Dendritic cell treated with granulocyte-macrophage colony-stimulating factor and Interleukin-4, amounts not matched to agents 40 ng/mL and 50 ng/mL, for 4 days (primary cell): ENCODE data around the gene TP73.

Source experiments
- H3K27ac Mint-ChIP-seq: one replicate; pipeline ENCODE4 v1.8.0; 2022; ENCODE audit warnings: mild to moderate bottlenecking, mixed read lengths
- H3K27me3 Mint-ChIP-seq: one replicate; pipeline ENCODE4 v1.8.0; 2022; ENCODE audit warnings: mild to moderate bottlenecking, mixed read lengths
- H3K36me3 Mint-ChIP-seq: one replicate; pipeline ENCODE4 v1.8.0; 2022; ENCODE audit warnings: low read depth, mixed read lengths
- H3K4me1 Mint-ChIP-seq: one replicate; pipeline ENCODE4 v1.8.0; 2022; ENCODE audit warnings: low read depth, mixed read lengths
- H3K4me3 Mint-ChIP-seq: one replicate; pipeline ENCODE4 v1.8.0; 2022; ENCODE audit warnings: mild to moderate bottlenecking, moderate library complexity, mixed read lengths
- H3K9me3 Mint-ChIP-seq: one replicate; pipeline ENCODE4 v1.8.0; 2022; ENCODE audit warnings: mixed read lengths
- intact Hi-C: fragments of 100-400 bp; cut with micrococcal nuclease; formaldehyde crosslinking; loops from one replicate; pipeline ENCODE4 v1.15.0; 2022

Gene TP73

DNA sequence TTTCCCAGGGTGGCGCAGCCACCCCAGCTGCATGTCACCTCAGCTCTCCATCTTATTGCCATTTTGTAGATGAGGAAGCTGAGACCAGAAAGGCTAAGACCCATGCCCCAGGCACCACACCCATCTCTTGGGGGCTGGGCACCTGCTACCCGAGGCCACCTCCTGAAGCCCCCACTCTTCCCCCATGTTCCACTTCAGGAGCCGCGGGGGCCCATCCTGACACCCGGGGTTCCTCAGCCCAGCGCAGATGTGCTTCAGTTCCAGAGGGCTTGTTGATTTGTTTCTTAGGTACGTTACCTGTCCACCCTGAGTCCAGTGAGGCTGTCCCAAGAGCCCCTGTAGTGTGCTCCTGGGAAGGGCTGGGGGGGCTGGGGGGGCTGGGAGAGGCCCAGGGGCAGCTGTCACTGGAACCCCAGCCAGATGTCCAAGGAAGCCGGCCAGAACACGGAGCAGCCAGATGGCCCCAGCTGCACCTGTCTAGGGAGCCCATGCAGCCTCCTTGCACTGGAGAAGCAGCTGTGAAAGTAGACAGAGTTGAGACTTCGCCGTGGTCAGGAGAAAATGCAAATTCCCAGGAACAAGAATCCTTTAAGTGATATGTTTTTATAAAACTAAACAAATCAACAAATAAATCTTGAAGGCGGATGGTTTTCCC lies 82.8 kb downstream of the TP73 start:
- H3K4me1 Mint-ChIP-seq: no peaks in the 10 kb centered on the region
- intact Hi-C loops: no loop called here
- no peak overlapping the region for H3K27ac Mint-ChIP-seq
- H3K4me3 Mint-ChIP-seq: no peak overlapping the region
- H3K9me3 Mint-ChIP-seq: no peaks in the 10 kb centered on the region
- no peaks in the 10 kb centered on the region for H3K36me3 Mint-ChIP-seq
- peaks cover 7% of the 10 kb centered on the region for H3K27me3 Mint-ChIP-seq

DNA sequence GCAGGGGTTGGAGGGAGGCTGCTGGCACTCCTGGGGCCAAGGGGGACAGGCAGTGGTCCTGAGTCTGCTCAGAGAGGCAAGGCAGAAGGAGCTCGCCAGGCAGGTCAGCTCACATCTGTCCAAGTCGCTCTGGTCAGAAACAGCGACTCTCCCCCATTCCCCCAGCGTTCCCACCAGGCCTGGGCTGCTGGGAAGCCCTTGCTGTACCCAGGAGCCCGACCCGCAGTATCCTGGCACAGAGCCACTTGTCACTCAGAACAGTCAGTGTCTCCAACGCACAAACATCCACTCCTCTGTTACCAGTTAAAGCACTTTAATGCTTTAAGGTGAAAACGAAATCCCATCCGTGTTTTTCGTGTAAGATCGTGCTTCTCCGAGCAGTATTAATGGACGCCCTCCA lies 83.4 kb downstream of the TP73 start:
- Mint-ChIP-seq H3K9me3 (no peaks in the 10 kb centered on the region), H3K4me1 (no peaks in the 10 kb centered on the region), H3K36me3 (peaks cover 2% of the 10 kb centered on the region), H3K4me3 (no peak overlapping the region), H3K27ac (no peak overlapping the region), H3K27me3 (peaks cover 6% of the 10 kb centered on the region)
- intact Hi-C loops: no loop called here

DNA sequence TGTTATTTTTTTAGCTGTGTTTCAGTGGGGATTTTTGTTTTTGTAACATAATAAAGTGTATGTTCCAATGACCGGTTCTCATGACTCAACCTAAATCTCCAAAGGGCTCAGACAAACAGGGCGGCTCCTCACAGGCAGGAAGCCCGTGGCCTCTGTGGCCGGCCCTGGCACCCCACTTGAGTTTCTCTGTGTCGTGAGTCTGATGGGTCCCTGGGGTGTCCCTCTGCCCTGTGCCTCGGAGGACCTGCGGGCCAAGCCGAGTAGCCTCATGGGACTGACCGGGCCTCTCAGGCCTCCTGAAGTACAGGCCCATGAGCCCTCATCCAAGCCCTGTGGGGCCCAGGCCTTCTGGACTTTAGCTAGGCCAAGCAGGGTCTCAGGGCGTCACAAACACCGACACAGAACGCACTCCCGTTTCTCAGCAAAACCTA lies 83.8 kb downstream of the TP73 start:
- no peak overlapping the region for H3K4me3 Mint-ChIP-seq
- no peaks in the 10 kb centered on the region for H3K4me1 Mint-ChIP-seq
- H3K27ac Mint-ChIP-seq: no peak overlapping the region
- H3K9me3 Mint-ChIP-seq: no peaks in the 10 kb centered on the region
- peaks cover 6% of the 10 kb centered on the region for H3K36me3 Mint-ChIP-seq
- intact Hi-C loops: no loop called here
- peaks cover 3% of the 10 kb centered on the region for H3K27me3 Mint-ChIP-seq

DNA sequence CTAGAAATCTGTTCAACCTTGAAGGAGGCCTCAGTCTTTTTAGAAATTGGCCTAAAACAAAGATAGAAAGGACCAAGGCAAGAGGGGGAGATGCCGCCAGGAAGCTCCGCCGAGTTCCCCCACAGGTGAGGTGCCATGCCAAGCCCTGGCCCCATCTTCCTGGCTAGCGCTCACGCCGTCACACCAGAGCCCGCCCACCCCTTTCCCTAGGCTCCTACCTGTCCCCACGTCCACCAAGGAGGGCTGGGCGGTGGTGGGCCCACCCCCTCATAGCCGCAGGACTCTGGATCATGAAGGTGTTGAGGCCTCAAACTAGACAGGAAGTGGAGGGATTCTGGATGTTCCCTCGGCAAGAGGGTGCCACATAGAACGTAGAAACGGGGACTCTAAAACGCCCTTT lies 84.4 kb downstream of the TP73 start:
- Mint-ChIP-seq H3K4me3 (no peak overlapping the region), H3K4me1 (no peaks in the 10 kb centered on the region), H3K36me3 (peaks cover 11% of the 10 kb centered on the region), H3K27ac (no peak overlapping the region), H3K27me3 (peaks cover 3% of the 10 kb centered on the region), H3K9me3 (no peaks in the 10 kb centered on the region)
- intact Hi-C loops: no loop called here

DNA sequence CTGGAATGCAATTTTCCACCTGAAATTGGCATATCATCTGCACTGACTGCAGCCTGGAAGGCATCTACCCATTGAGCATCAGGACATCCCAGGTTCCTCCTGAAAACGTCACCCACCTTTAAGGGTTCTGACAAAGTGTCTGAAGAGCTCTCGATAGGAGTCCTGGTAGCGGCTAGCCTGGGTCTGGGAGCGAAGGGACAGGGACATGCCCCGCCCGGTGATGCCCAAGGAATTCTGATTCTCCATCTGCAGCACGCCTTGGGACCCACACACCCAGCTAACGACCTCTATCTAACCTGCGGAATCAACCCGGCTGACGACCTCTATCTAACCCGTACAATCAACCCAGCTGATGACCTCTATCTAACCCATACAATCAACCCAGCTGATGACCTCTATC lies 86.6 kb downstream of the TP73 start:
- no peaks in the 10 kb centered on the region for H3K9me3 Mint-ChIP-seq
- peaks cover 25% of the 10 kb centered on the region for H3K36me3 Mint-ChIP-seq
- H3K4me3 Mint-ChIP-seq: no peak overlapping the region
- no peaks in the 10 kb centered on the region for H3K4me1 Mint-ChIP-seq
- intact Hi-C loops: no loop called here
- H3K27me3 Mint-ChIP-seq: no peaks in the 10 kb centered on the region
- H3K27ac Mint-ChIP-seq: no peak overlapping the region

DNA sequence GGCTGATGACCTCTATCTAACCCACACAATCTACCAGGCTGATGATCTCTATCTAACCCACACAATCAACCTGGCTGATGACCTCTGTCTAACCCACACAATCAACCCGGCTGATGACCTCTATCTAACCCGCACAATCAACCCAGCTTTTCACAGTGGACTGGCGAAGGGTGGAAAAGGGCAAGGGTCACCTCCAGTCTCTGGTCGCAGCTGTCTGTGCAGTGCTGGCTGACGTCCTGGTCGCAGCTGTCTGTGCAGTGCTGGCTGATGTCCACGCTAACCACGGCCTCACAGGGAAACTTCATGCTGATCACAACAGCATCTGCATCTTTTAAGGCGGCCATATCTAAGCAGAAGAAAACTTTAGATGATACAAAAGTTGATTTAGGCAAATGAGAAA lies 87.7 kb downstream of the TP73 start:
- intact Hi-C loops: loop anchor here (10.0 kb wide), 1 partner anchor 55 kb away; the partner anchor contains the start of gene LRRC47
- no peak overlapping the region for H3K27ac Mint-ChIP-seq
- H3K4me1 Mint-ChIP-seq: peaks cover 8% of the 10 kb centered on the region
- no peak overlapping the region for H3K4me3 Mint-ChIP-seq
- peaks cover 25% of the 10 kb centered on the region for H3K36me3 Mint-ChIP-seq
- H3K27me3 Mint-ChIP-seq: no peaks in the 10 kb centered on the region
- no peaks in the 10 kb centered on the region for H3K9me3 Mint-ChIP-seq

DNA sequence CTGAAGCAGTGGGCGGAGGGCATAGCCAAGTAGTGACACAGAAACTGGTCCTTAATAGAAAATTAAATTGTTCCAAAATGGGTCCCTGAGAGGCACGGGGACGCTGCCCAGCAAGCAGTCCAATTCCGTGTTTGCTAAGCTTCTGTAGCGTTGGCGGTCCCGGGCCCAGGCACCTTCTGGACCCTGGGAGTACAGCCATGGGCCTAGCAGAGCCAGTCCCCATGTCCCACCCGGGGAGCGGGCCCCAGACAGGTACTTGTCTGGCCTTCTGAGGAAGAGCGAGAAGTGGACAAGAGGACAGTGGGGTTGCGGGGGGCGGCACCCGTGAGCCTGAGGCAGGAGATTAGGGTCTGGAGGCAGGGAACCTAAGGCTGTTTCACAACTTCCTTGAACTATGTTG lies 88.4 kb downstream of the TP73 start:
- H3K9me3 Mint-ChIP-seq: no peaks in the 10 kb centered on the region
- peaks cover 15% of the 10 kb centered on the region for H3K4me1 Mint-ChIP-seq
- no peak overlapping the region for H3K27ac Mint-ChIP-seq
- H3K36me3 Mint-ChIP-seq: peaks cover 25% of the 10 kb centered on the region
- H3K27me3 Mint-ChIP-seq: no peaks in the 10 kb centered on the region
- intact Hi-C loops: loop anchor here (10.0 kb wide), 1 partner anchor 54 kb away; the partner anchor contains the start of gene LRRC47
- H3K4me3 Mint-ChIP-seq: no peak overlapping the region

DNA sequence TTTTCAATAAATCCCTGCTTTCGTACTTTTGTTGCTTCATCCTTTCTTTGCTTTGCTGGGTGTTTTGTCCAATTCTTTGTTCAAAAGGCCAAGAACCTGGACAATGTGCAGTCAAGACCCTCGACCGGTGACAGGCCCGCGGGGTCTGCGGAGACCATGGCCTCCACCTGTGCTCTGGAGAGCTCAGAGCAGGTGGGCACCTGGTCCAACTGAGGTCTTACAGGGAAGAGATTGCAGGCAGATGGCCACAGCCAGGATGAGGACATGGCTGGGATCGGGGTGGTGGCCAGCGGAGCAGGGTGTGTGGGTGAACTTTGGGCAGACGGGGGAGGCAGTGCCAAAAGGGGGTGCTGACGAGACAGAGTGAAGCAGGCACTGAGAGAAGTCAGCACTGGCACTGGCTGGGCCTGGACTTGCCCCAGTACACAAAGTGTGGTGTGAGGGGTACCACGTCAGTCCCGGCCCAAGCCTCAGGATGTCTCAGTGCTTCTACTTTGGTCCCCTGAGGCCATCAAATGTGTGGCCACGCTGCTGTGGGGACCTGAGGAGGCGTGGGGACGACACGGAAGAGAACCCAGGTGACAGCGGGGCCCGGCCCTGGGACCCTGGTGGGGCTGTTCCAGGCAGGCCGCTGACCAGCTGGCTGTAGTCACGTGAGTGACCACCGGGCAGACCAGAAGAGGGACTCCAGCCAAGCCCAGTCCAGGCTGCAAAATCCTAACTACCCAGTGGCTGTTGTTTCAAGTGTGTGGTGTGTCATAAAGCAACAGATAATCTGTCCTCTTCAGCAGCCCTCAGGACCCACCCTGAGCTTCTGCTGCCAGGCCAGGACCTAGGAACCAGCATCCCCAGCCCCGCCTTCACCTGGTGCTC lies 89.5 kb downstream of the TP73 start:
- Mint-ChIP-seq H3K36me3 (peaks cover 25% of the 10 kb centered on the region), H3K4me1 (peaks cover 25% of the 10 kb centered on the region), H3K9me3 (no peaks in the 10 kb centered on the region), H3K4me3 (no peak overlapping the region), H3K27ac (no peak overlapping the region), H3K27me3 (no peaks in the 10 kb centered on the region)
- intact Hi-C loops: loop anchor here (10.0 kb wide), 1 partner anchor 53 kb away; the partner anchor contains the start of gene LRRC47

DNA sequence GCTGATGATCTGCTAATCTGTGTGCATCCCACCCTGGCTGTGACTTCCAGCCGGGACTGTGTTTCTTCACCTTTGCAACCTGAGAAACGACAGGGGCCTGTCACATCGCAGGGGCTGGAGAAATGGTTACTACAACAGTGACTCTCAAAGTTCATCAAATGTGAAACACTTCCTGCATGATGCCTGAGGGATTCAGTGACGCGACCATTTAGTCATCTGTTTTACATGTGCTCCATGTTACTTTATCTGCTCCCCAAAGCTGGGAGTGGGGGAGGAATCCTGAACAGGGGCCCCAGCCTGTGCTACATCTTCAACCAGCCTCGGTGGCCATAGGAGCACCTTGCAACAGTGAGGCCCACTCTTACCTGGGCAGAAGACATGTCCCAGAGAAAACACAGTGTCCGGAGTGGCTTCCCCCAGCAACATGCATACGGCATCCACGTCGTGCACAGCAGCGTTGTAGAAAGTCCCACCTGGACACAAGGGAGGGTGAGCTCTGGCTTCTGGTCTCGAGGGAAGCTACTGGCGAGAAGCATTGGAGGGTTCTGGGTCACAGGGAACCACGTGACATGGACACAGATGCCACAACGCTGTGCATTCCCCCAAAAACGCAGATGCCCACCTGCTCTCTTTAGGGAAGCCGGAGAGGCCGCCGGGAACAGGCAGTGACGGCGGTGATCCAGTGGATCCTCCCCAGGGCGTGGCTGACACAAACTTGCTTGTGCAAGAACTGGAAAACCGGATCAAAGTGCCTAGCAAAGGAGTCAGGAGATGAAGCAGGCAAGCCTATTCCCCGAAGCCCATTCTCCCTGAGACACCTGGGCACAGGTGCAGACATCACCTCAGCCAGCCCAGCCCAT lies 90.4 kb downstream of the TP73 start:
- H3K27me3 Mint-ChIP-seq: no peaks in the 10 kb centered on the region
- peaks cover 27% of the 10 kb centered on the region for H3K4me1 Mint-ChIP-seq
- no peak overlapping the region for H3K4me3 Mint-ChIP-seq
- H3K9me3 Mint-ChIP-seq: no peaks in the 10 kb centered on the region
- no peak overlapping the region for H3K27ac Mint-ChIP-seq
- H3K36me3 Mint-ChIP-seq: peaks cover 25% of the 10 kb centered on the region
- intact Hi-C loops: loop anchor here (10.0 kb wide), 1 partner anchor 52 kb away; the partner anchor contains the start of gene LRRC47

DNA sequence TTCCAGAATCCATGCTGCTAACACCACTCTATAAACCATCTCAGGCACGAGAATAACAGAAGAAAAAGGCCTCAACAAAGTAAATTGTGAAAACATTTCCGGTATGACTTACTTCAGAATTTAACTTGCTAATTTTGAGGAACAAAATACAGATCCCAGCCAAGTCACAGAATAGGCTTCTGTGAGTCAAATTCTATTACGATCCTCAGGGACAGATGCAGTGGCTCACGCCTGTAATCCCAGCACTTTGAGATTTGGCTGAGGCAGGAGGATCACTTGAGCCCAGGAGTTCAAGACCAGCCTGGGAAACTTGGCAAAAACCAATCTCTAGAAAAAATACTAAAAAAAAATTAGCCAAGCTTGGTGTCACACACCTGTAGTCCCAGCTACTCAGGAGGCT lies 91.1 kb downstream of the TP73 start:
- Mint-ChIP-seq H3K4me3 (no peak overlapping the region), H3K9me3 (no peaks in the 10 kb centered on the region), H3K27me3 (no peaks in the 10 kb centered on the region), H3K27ac (no peak overlapping the region), H3K4me1 (peaks cover 35% of the 10 kb centered on the region), H3K36me3 (peaks cover 25% of the 10 kb centered on the region)
- intact Hi-C loops: loop anchor here (10.0 kb wide), 1 partner anchor 51 kb away; the partner anchor contains the start of gene LRRC47

DNA sequence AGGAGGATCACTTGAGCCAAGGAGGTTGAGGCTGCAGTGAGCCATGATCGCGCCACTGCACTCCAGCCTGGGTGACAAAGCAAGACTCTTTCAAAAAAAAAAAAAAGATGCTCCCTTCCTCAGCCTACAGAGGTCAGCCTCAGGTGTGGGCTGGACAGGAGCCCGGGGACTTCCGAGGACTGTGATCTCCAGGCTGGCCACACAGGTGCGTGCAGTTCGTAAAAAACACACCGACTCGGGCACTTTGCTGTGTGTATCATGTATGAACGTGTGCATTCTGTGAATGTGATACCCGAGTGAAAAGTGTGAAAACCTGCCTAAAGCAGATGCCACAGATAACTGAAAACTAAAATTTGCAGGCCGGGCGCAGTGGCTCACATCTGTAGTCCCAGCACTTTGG lies 91.5 kb downstream of the TP73 start:
- H3K4me1 Mint-ChIP-seq: peaks cover 36% of the 10 kb centered on the region
- H3K27me3 Mint-ChIP-seq: no peaks in the 10 kb centered on the region
- intact Hi-C loops: loop anchor here (10.0 kb wide), 1 partner anchor 51 kb away; the partner anchor contains the start of gene LRRC47
- H3K9me3 Mint-ChIP-seq: no peaks in the 10 kb centered on the region
- peaks cover 25% of the 10 kb centered on the region for H3K36me3 Mint-ChIP-seq
- no peak overlapping the region for H3K27ac Mint-ChIP-seq
- H3K4me3 Mint-ChIP-seq: no peak overlapping the region

DNA sequence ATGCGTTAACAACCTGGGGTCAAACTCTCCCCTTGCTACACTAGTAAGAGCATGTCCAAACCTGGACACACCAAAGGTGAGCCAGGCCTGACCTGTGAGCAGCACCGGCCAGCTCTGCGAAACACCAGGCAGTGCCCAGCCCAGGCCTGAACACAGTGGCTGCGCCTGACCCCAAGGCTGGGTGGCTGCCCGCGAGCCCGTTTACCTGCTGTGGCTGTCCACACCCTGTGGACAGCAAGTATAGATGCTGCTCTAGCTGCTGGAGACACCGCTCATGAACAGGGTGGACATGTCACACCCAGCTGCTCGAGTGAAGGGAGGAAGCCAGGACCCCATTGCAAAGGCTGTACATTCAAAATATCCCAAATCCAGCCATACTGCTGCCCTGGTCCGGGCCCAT lies 92.3 kb downstream of the TP73 start:
- H3K27ac Mint-ChIP-seq: no peak overlapping the region
- peaks cover 25% of the 10 kb centered on the region for H3K36me3 Mint-ChIP-seq
- no peaks in the 10 kb centered on the region for H3K9me3 Mint-ChIP-seq
- peaks cover 36% of the 10 kb centered on the region for H3K4me1 Mint-ChIP-seq
- no peaks in the 10 kb centered on the region for H3K27me3 Mint-ChIP-seq
- H3K4me3 Mint-ChIP-seq: no peak overlapping the region
- intact Hi-C loops: loop anchor here (10.0 kb wide), 1 partner anchor 50 kb away; the partner anchor contains the start of gene LRRC47

DNA sequence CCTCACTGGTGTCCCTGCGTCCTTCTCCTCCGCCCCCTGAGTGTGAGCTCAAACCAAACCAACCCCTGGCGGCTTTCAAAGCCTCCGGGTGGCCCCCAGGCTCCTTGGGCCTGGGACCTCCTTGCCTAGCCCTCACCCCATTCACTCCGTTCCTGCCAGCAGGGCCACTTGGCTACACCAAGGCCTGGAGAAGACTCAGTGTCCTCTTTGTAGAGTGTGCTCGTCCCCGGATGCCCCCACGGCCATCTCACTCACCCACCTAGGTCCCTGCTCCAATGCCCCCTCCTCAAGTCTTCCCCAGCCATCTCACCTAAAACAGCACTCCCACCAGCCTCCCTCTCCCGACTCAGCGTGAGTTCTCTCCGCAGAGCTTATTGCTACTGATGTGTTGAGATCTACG lies 92.8 kb downstream of the TP73 start:
- Mint-ChIP-seq H3K4me3 (no peak overlapping the region), H3K27me3 (no peaks in the 10 kb centered on the region)
- intact Hi-C loops: loop anchor here (10.0 kb wide), 1 partner anchor 50 kb away; the partner anchor contains the start of gene LRRC47

More for the DNA sequence above, 92.8 kb downstream of the TP73 start:
- no peaks in the 10 kb centered on the region for H3K9me3 Mint-ChIP-seq
- peaks cover 36% of the 10 kb centered on the region for H3K4me1 Mint-ChIP-seq
- no peak overlapping the region for H3K27ac Mint-ChIP-seq
- H3K36me3 Mint-ChIP-seq: peaks cover 25% of the 10 kb centered on the region
